BJ (cell line): ENCODE results near the gene CNOT3. TPM values are rescaled to one million over a fixed set of nuclear protein-coding genes. Genes with fewer than 3 reads are reported as not detected.

Experiments
- CTCF ChIA-PET: fragments of 350-600 bp; formaldehyde crosslinking; extraction: SDS; loops from one replicate; lab custom pipeline; 2021; ENCODE audit warnings: antibody characterized with exemption, inconsistent platforms; lab: Yijun Ruan, JAX
- POLR2A ChIA-PET: fragments of 300-600 bp; sonication (Branson Sonifier 250); formaldehyde crosslinking; extraction: SDS; loops from one replicate; lab custom pipeline; 2021; ENCODE audit warnings: antibody characterized with exemption; lab: Charles Lee
- DNase-seq: peaks from one replicate; pipeline ENCODE4 v3.0.0-alpha.2; 2011; ENCODE audit warnings: low read depth
- H3K27me3 ChIP-seq: 2 replicates; pipeline ENCODE4 v1.6.0; 2011; ENCODE audit warnings: low read length; ENCODE audit not compliant: control insufficient read depth, insufficient read depth
- H3K36me3 ChIP-seq: 2 replicates; pipeline ENCODE4 v1.5.1; 2011; ENCODE audit warnings: low read length; ENCODE audit not compliant: control insufficient read depth, insufficient read depth
- H3K4me3 ChIP-seq: 2 replicates; pipeline ENCODE4 v1.5.1; 2011; ENCODE audit warnings: low read depth, mild to moderate bottlenecking, control low read depth, low read length
- CTCF ChIP-seq: IDR thresholded peaks from 2 replicates; pipeline ENCODE4 v1.5.1; 2011; ENCODE audit warnings: low read depth, mild to moderate bottlenecking, control low read depth, inconsistent platforms, low read length, moderate library complexity; ENCODE audit not compliant: insufficient read depth
- polyA plus RNA-seq: library from polyadenylated mRNA; depleted of rRNA; stranded (reverse); fragments of >200 nt; gene quantifications from 2 replicates; pipeline ENCODE4 v1.2.3, GENCODE V29; 2011; rRNA removed

The CNOT3 gene
- polyA plus RNA-seq, 1 experiment = 6.3 TPM

GRCh38 chr19:54201980-54202379 lies 64.4 kb downstream of the CNOT3 start:
- POLR2A ChIA-PET = interaction anchor here (1.0 kb wide), 1 partner anchor 13 kb away, joined by 5 read pairs; the partner anchor contains the start of gene MBOAT7
- H3K4me3 ChIP-seq = peak overlapping the region; percentile 68
- no peak for DNase-seq
- no peak for TF ChIP-seq CTCF
- CTCF ChIA-PET = interaction anchor here (0.7 kb wide), 1 partner anchor 31 kb away, joined by 3 read pairs; no protein-coding TSS in a partner anchor
- peaks cover 28% of the 10 kb centered on the region for H3K36me3 ChIP-seq
- no peaks in the 10 kb centered on the region for H3K27me3 ChIP-seq

- CTCF ChIA-PET = no interaction called here
- H3K27me3 ChIP-seq = no peaks in the 10 kb centered on the region
- H3K36me3 ChIP-seq = peaks cover 30% of the 10 kb centered on the region
- no peak overlapping the region for H3K4me3 ChIP-seq
- no peak for DNase-seq
- TF ChIP-seq CTCF = no peak
- POLR2A ChIA-PET = interaction anchor here (1.0 kb wide), 1 partner anchor 14 kb away, joined by 5 read pairs; the partner anchor contains the start of gene MBOAT7
These were observed 65.6 kb downstream of the CNOT3 start for GRCh38 chr19:54203151-54203611.

- no peak for TF ChIP-seq CTCF
- no peak for DNase-seq
- POLR2A ChIA-PET = interaction anchor here (0.5 kb wide), 1 partner anchor 14 kb away, joined by 3 read pairs; the partner anchor contains the start of gene TSEN34
- CTCF ChIA-PET = interaction anchor here (0.8 kb wide), 1 partner anchor 9 kb away, joined by 3 read pairs; no protein-coding TSS in a partner anchor
- H3K36me3 ChIP-seq = peaks cover 35% of the 10 kb centered on the region
- H3K4me3 ChIP-seq = no peak overlapping the region
- no peaks in the 10 kb centered on the region for H3K27me3 ChIP-seq
These were observed 67.4 kb downstream of the CNOT3 start for GRCh38 chr19:54204767-54205468.

Other genes with a start within 250 kb of the CNOT3 start
- 0.50 and 0.90 TPM in 2 replicates for gene CACNG7, start 228.5 kb upstream of the CNOT3 start, polyA plus RNA-seq
- gene CACNG8, start 174.8 kb upstream of the CNOT3 start, polyA plus RNA-seq = 0.01 and 0.02 TPM in 2 replicates
- 0.04 TPM in 2 replicates for gene CACNG6, start 146.1 kb upstream of the CNOT3 start, polyA plus RNA-seq
- gene VSTM1, start 73.9 kb upstream of the CNOT3 start, polyA plus RNA-seq = not detected in 2 replicates
- gene TARM1, start 56.4 kb upstream of the CNOT3 start, polyA plus RNA-seq = not detected in 2 replicates
- gene OSCAR, start 37.0 kb upstream of the CNOT3 start, polyA plus RNA-seq = 0.27 and 0.66 TPM in 2 replicates
- 26.6 and 45.8 TPM in 2 replicates for gene NDUFA3, start 34.9 kb upstream of the CNOT3 start, polyA plus RNA-seq
- 15.3 and 18.8 TPM in 2 replicates for gene TFPT, start 22.1 kb upstream of the CNOT3 start, polyA plus RNA-seq
- gene PRPF31, start 22.0 kb upstream of the CNOT3 start, polyA plus RNA-seq = 27.7 and 39.4 TPM in 2 replicates
- 3.7 and 4.4 TPM in 2 replicates for gene LENG1, start 22.0 kb downstream of the CNOT3 start, polyA plus RNA-seq
- 0.54 and 0.55 TPM in 2 replicates for gene TMC4, start 35.4 kb downstream of the CNOT3 start, polyA plus RNA-seq
- gene MBOAT7, start 51.8 kb downstream of the CNOT3 start, polyA plus RNA-seq = 75.1 and 101 TPM in 2 replicates
- 36.2 and 53.9 TPM in 2 replicates for gene TSEN34, start 53.5 kb downstream of the CNOT3 start, polyA plus RNA-seq
- 2,387 and 3,504 TPM in 2 replicates for gene RPS9, start 63.1 kb downstream of the CNOT3 start, polyA plus RNA-seq
- gene LILRB3, start 85.2 kb downstream of the CNOT3 start, polyA plus RNA-seq = not detected in 2 replicates
- not detected in 2 replicates for gene LILRA6, start 105.0 kb downstream of the CNOT3 start, polyA plus RNA-seq
- not detected in 2 replicates for gene LILRB5, start 119.5 kb downstream of the CNOT3 start, polyA plus RNA-seq
- not detected in 2 replicates for gene LILRB2, start 143.3 kb downstream of the CNOT3 start, polyA plus RNA-seq
- gene LILRA5, start 175.4 kb downstream of the CNOT3 start, polyA plus RNA-seq = not detected in 2 replicates
- not detected in 2 replicates for gene LILRA4, start 201.4 kb downstream of the CNOT3 start, polyA plus RNA-seq
- not detected in 2 replicates for gene LAIR1, start 227.2 kb downstream of the CNOT3 start, polyA plus RNA-seq